Astrocyte (in vitro differentiated cells and primary cell): Measurements from ENCODE around the gene EVC.

Experiments used
- EZH2 ChIP-seq: IDR thresholded peaks from 2 replicates; pipeline ENCODE4 v1.6.1; 2012; ENCODE audit warnings: mild to moderate bottlenecking, low read length, inconsistent platforms; ENCODE audit not compliant: insufficient read depth
- TF ChIP-seq, protein P1 (sequence below): IDR thresholded peaks from 2 replicates; pipeline ENCODE4 v1.5.1; 2011; ENCODE audit warnings: low read depth, mild to moderate bottlenecking, inconsistent platforms, low read length, moderate library complexity; ENCODE audit not compliant: insufficient read depth

DNA sequence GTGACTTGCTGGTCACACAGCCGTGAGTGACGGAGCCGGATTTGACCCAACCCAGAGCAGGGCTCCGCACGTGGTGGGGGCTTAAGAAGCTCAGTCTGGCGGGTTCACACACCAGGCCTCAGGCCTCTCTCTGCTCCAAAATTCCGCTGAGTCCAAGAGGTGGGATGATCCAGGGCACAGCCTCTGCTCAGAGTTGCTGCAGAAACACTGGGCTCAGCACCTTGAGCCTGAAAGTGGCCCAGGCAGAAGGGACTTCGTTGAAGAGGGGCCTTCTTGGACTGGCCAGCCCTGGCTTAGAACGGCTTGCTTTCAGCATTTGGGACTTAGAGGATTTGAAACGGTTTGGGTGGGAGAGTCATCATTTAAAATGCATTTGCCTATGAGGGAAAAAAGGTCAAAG, 21.2 kb downstream of the EVC start:
- TF ChIP-seq, protein P1, sequence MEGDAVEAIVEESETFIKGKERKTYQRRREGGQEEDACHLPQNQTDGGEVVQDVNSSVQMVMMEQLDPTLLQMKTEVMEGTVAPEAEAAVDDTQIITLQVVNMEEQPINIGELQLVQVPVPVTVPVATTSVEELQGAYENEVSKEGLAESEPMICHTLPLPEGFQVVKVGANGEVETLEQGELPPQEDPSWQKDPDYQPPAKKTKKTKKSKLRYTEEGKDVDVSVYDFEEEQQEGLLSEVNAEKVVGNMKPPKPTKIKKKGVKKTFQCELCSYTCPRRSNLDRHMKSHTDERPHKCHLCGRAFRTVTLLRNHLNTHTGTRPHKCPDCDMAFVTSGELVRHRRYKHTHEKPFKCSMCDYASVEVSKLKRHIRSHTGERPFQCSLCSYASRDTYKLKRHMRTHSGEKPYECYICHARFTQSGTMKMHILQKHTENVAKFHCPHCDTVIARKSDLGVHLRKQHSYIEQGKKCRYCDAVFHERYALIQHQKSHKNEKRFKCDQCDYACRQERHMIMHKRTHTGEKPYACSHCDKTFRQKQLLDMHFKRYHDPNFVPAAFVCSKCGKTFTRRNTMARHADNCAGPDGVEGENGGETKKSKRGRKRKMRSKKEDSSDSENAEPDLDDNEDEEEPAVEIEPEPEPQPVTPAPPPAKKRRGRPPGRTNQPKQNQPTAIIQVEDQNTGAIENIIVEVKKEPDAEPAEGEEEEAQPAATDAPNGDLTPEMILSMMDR = no peak
- TF ChIP-seq EZH2 = no peak
